Gastrocnemius medialis (tissue), 4 donors: ENCODE measurements around the gene CXADR.

Experiments used
- POLR2A ChIP-seq, 2 donors: fragments of 450-650 bp; IDR thresholded peaks; one replicate each; pipeline ENCODE4 v1.6.1; 2017; ENCODE audit warnings: antibody characterized with exemption in 2 of 2, mild to moderate bottlenecking in 2 of 2, moderate library complexity in 2 of 2
- TF ChIP-seq, protein P1 (sequence below), 5 experiments: fragments of 450-650 bp in 3 of 5; fragments of 200-600 bp in 2 of 5; sonication (generic) in 2 of 5; IDR thresholded peaks in 4 of 5; conservative IDR thresholded peaks in 1 of 5; 1 replicate in 4 of 5; 2 replicates in 1 of 5; pipeline ENCODE4 v1.5.1; 2016 to 2019; ENCODE audit warnings: antibody characterized with exemption in 5 of 5, mild to moderate bottlenecking in 3 of 5, moderate library complexity in 3 of 5

DNA sequence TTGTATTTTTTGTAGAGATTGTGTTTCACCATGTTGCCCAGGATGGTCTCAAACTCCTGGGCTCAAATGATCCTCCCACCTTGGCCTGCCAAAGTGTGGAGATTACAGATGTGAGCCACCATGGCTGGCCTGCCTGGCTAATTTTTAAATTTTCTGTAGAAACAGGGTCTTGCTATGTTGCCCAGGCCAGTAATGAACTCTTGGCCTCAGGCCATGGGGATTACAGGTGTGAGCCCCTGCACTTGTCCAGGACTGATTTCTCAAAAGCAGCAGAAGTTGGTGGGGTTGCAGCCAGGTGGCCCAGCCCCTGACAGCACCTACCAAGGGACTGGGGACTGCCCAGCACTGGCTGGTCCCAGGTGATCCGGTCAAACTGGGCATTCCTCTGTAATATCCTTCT, 44.1 kb upstream of the CXADR start:
- TF ChIP-seq, protein P1, sequence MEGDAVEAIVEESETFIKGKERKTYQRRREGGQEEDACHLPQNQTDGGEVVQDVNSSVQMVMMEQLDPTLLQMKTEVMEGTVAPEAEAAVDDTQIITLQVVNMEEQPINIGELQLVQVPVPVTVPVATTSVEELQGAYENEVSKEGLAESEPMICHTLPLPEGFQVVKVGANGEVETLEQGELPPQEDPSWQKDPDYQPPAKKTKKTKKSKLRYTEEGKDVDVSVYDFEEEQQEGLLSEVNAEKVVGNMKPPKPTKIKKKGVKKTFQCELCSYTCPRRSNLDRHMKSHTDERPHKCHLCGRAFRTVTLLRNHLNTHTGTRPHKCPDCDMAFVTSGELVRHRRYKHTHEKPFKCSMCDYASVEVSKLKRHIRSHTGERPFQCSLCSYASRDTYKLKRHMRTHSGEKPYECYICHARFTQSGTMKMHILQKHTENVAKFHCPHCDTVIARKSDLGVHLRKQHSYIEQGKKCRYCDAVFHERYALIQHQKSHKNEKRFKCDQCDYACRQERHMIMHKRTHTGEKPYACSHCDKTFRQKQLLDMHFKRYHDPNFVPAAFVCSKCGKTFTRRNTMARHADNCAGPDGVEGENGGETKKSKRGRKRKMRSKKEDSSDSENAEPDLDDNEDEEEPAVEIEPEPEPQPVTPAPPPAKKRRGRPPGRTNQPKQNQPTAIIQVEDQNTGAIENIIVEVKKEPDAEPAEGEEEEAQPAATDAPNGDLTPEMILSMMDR (IDR thresholded peaks at IDR 0.05 in 4 of 5, conservative IDR thresholded peaks at IDR 0.05 in 1 of 5), result no peak
- TF ChIP-seq POLR2A (IDR thresholded peaks at IDR 0.05), result no peak
